Measurements from ENCODE around the gene CEP72. TPM values are rescaled to one million over a fixed set of nuclear protein-coding genes. Genes with fewer than 3 reads are reported as not detected.

Gene CEP72
- total and polyA plus RNA-seq, 2 experiments from 2014 or later: 1.7 to 2.4 TPM

GRCh38 chr5:598564-598890 lies 13.6 kb upstream of the CEP72 start:
- Histone ChIP-seq H3K36me3 (ENCODE audit: low read depth) (no peaks in the 10 kb centered on the region), H4K20me1 (ENCODE audit: insufficient read depth) (no peaks in the 10 kb centered on the region), H3K9me3 (ENCODE audit: low read depth) (no peaks in the 10 kb centered on the region), H3F3A (ENCODE audit: insufficient read depth) (no peaks in the 10 kb centered on the region), H3K4me3 (no peak overlapping the region), H3K79me2 (ENCODE audit: insufficient read depth) (no peaks in the 10 kb centered on the region), H3K9ac (no peak overlapping the region), H3K4me2 (ENCODE audit: unreplicated experiment) (no peak overlapping the region), H2AFZ (no peak overlapping the region), H3K27me3 (replicated peaks; ENCODE audit: insufficient read depth) (peaks cover 55% of the 10 kb centered on the region), H3K4me1 (ENCODE audit: insufficient read depth) (no peaks in the 10 kb centered on the region), H3K9me2 (ENCODE audit: insufficient read depth) (no peaks in the 10 kb centered on the region), H3K27ac (no peak overlapping the region)
- in situ Hi-C loops (cut with MboI): no loop called here
- TF ChIP-seq EZH2phosphoT487 (IDR thresholded peaks at IDR 0.05; ENCODE audit: insufficient read depth, low read depth): no peak
- no peak for TF ChIP-seq EZH2 (IDR thresholded peaks at IDR 0.05; ENCODE audit: insufficient read depth, poor library complexity, severe bottlenecking)
- WGBS, 2 experiments (ENCODE audit: low coverage in 1 of 2, low lambda C conversion rate in 2 of 2, missing lambda C conversion rate in 2 of 2): 57 to 60% methylated on average over 13 to 14 of the region's 14 CpGs
- no peak for DNase-seq

GRCh38 chr5:600886-601541 lies 11.1 kb upstream of the CEP72 start:
- Histone ChIP-seq H4K20me1 (ENCODE audit: insufficient read depth) (no peaks in the 10 kb centered on the region), H3K4me3 (no peak overlapping the region), H3K9ac (no peak overlapping the region), H3K27ac (no peak overlapping the region), H3K79me2 (ENCODE audit: insufficient read depth) (no peaks in the 10 kb centered on the region), H2AFZ (no peak overlapping the region), H3K36me3 (ENCODE audit: low read depth) (no peaks in the 10 kb centered on the region), H3K4me2 (ENCODE audit: unreplicated experiment) (no peak overlapping the region), H3K9me2 (ENCODE audit: insufficient read depth) (no peaks in the 10 kb centered on the region), H3F3A (ENCODE audit: insufficient read depth) (no peaks in the 10 kb centered on the region), H3K4me1 (ENCODE audit: insufficient read depth) (no peaks in the 10 kb centered on the region), H3K9me3 (ENCODE audit: low read depth) (no peaks in the 10 kb centered on the region), H3K27me3 (replicated peaks; ENCODE audit: insufficient read depth) (peaks cover 35% of the 10 kb centered on the region)
- DNase-seq: no peak
- in situ Hi-C loops (cut with MboI): no loop called here
- WGBS, 2 experiments (ENCODE audit: low coverage in 1 of 2, low lambda C conversion rate in 2 of 2, missing lambda C conversion rate in 2 of 2): 73 to 74% methylated on average over 23 to 26 of the region's 26 CpGs
- TF ChIP-seq EZH2 (IDR thresholded peaks at IDR 0.05; ENCODE audit: insufficient read depth, poor library complexity, severe bottlenecking) (no peak), EZH2phosphoT487 (IDR thresholded peaks at IDR 0.05; ENCODE audit: insufficient read depth, low read depth) (no peak)

- peaks cover 26% of the 10 kb centered on the region for H3K27me3 ChIP-seq (replicated peaks; ENCODE audit: insufficient read depth)
- no peak for DNase-seq
- H4K20me1 ChIP-seq (ENCODE audit: insufficient read depth): no peaks in the 10 kb centered on the region
- H3K4me3 ChIP-seq: no peak overlapping the region
- no peaks in the 10 kb centered on the region for H3K79me2 ChIP-seq (ENCODE audit: insufficient read depth)
- no peaks in the 10 kb centered on the region for H3K36me3 ChIP-seq (ENCODE audit: low read depth)
- H2AFZ ChIP-seq: no peak overlapping the region
- H3K9ac ChIP-seq: no peak overlapping the region
- H3K9me2 ChIP-seq (ENCODE audit: insufficient read depth): no peaks in the 10 kb centered on the region
- no peaks in the 10 kb centered on the region for H3K4me1 ChIP-seq (ENCODE audit: insufficient read depth)
- in situ Hi-C loops (cut with MboI): no loop called here
- H3K4me2 ChIP-seq (ENCODE audit: unreplicated experiment): no peak overlapping the region
- no peaks in the 10 kb centered on the region for H3F3A ChIP-seq (ENCODE audit: insufficient read depth)
- no peaks in the 10 kb centered on the region for H3K9me3 ChIP-seq (ENCODE audit: low read depth)
- WGBS, 2 experiments (ENCODE audit: low coverage in 1 of 2, low lambda C conversion rate in 2 of 2, missing lambda C conversion rate in 2 of 2): 84 to 85% methylated on average over 43 to 45 of the region's 47 CpGs
- TF ChIP-seq EZH2phosphoT487 (IDR thresholded peaks at IDR 0.05; ENCODE audit: insufficient read depth, low read depth): no peak
- no peak for TF ChIP-seq EZH2 (IDR thresholded peaks at IDR 0.05; ENCODE audit: insufficient read depth, poor library complexity, severe bottlenecking)
- no peak overlapping the region for H3K27ac ChIP-seq
Observed at GRCh38 chr5:601771-602465, 10.2 kb upstream of the CEP72 start.

- no peaks in the 10 kb centered on the region for H3K9me3 ChIP-seq (ENCODE audit: low read depth)
- no peak overlapping the region for H3K27ac ChIP-seq
- no peaks in the 10 kb centered on the region for H3K79me2 ChIP-seq (ENCODE audit: insufficient read depth)
- WGBS, 2 experiments (ENCODE audit: low coverage in 1 of 2, low lambda C conversion rate in 2 of 2, missing lambda C conversion rate in 2 of 2): 66 to 81% methylated on average over 16 to 17 of the region's 17 CpGs
- no peak overlapping the region for H3K4me2 ChIP-seq (ENCODE audit: unreplicated experiment)
- no peak overlapping the region for H3K9ac ChIP-seq
- H4K20me1 ChIP-seq (ENCODE audit: insufficient read depth): no peaks in the 10 kb centered on the region
- H3K4me1 ChIP-seq (ENCODE audit: insufficient read depth): no peaks in the 10 kb centered on the region
- no peak for DNase-seq
- TF ChIP-seq EZH2phosphoT487 (IDR thresholded peaks at IDR 0.05; ENCODE audit: insufficient read depth, low read depth) (no peak), EZH2 (IDR thresholded peaks at IDR 0.05; ENCODE audit: insufficient read depth, poor library complexity, severe bottlenecking) (no peak)
- no peak overlapping the region for H2AFZ ChIP-seq
- no peaks in the 10 kb centered on the region for H3F3A ChIP-seq (ENCODE audit: insufficient read depth)
- peaks cover 20% of the 10 kb centered on the region for H3K27me3 ChIP-seq (replicated peaks; ENCODE audit: insufficient read depth)
- no peaks in the 10 kb centered on the region for H3K9me2 ChIP-seq (ENCODE audit: insufficient read depth)
- no peak overlapping the region for H3K4me3 ChIP-seq
- in situ Hi-C loops (cut with MboI): no loop called here
- no peaks in the 10 kb centered on the region for H3K36me3 ChIP-seq (ENCODE audit: low read depth)
Observed at GRCh38 chr5:602466-603035, 9.6 kb upstream of the CEP72 start.

All from GM23248 (cell line).